OCI-LY7 (cell line): ENCODE results near the gene BTBD18. TPM values are rescaled to one million over a fixed set of nuclear protein-coding genes. Genes with fewer than 3 reads are reported as not detected.

ENCODE experiments used
- BruUV-seq: library from RNA; stranded (reverse); fragments of 400-500 nt; replicated peaks from 2 replicates; lab custom pipeline; 2021; lab: Mats Ljungman, UMichigan
- CTCF ChIA-PET: fragments of 300-600 bp; sonication (Branson Sonifier 250); formaldehyde crosslinking; loops from one replicate; lab custom pipeline; 2022; ENCODE audit warnings: antibody characterized with exemption; ENCODE audit not compliant: unreplicated experiment; lab: Charles Lee
- POLR2A ChIA-PET: fragments of 300-600 bp; sonication (Branson Sonifier 250); formaldehyde crosslinking; loops from one replicate; lab custom pipeline; 2022; ENCODE audit warnings: antibody characterized with exemption; lab: Charles Lee
- DNase-seq: peaks from one replicate; pipeline ENCODE4 v3.0.0-alpha.2; 2015; ENCODE audit warnings: low spot score
- H2AFZ ChIP-seq: fragments of 200-600 bp; sonication (generic), shearing (Covaris generic); 2 replicates; pipeline ENCODE4 v1.6.1; 2014; ENCODE audit warnings: mild to moderate bottlenecking, antibody characterized with exemption, low read length, moderate library complexity
- H3K27ac ChIP-seq: fragments of 200-600 bp; sonication (generic); 2 replicates; pipeline ENCODE4 v1.5.1; 2014; ENCODE audit warnings: mixed run types, low read depth, mild to moderate bottlenecking, moderate library complexity, low read length, inconsistent platforms; ENCODE audit not compliant: poor library complexity, severe bottlenecking
- H3K36me3 ChIP-seq: fragments of 200-600 bp; sonication (generic); 2 replicates; pipeline ENCODE4 v1.6.1; 2014; ENCODE audit warnings: mild to moderate bottlenecking, antibody characterized with exemption, low read length, moderate library complexity, mixed read lengths; ENCODE audit not compliant: insufficient read depth
- H3K4me1 ChIP-seq: fragments of 200-600 bp; sonication (generic); 2 replicates; pipeline ENCODE4 v1.5.1; 2014; ENCODE audit warnings: mild to moderate bottlenecking, low read length; ENCODE audit not compliant: insufficient read depth, poor library complexity, severe bottlenecking
- H3K4me2 ChIP-seq: fragments of 200-600 bp; sonication (generic); 2 replicates; pipeline ENCODE4 v1.6.1; 2014; ENCODE audit warnings: mild to moderate bottlenecking, low read length
- H3K4me3 ChIP-seq: fragments of 200-600 bp; sonication (generic); 2 replicates; pipeline ENCODE4 v1.5.1; 2014; ENCODE audit warnings: mild to moderate bottlenecking, low read depth, low read length; ENCODE audit not compliant: poor library complexity, severe bottlenecking
- H3K79me2 ChIP-seq: fragments of 200-600 bp; sonication (generic); 2 replicates; pipeline ENCODE4 v1.6.1; 2016; ENCODE audit warnings: low read depth, mild to moderate bottlenecking, low read length, moderate library complexity, mixed read lengths; ENCODE audit not compliant: insufficient read depth
- H3K9me2 ChIP-seq: fragments of 200-600 bp; sonication (generic); 2 replicates; pipeline ENCODE4 v1.6.1; 2016; ENCODE audit warnings: mild to moderate bottlenecking, low read length, mixed read lengths; ENCODE audit not compliant: insufficient read depth
- H3K9me3 ChIP-seq: fragments of 200-600 bp; sonication (generic); 2 replicates; pipeline ENCODE4 v1.6.1; 2014; ENCODE audit warnings: mild to moderate bottlenecking, mixed run types, low read length, mixed read lengths
- H4K20me1 ChIP-seq: fragments of 200-600 bp; sonication (generic); 2 replicates; pipeline ENCODE4 v1.6.1; 2014; ENCODE audit warnings: mild to moderate bottlenecking, antibody characterized with exemption, low read length, moderate library complexity, mixed read lengths; ENCODE audit not compliant: insufficient read depth
- EZH2phosphoT487 ChIP-seq: fragments of 200-600 bp; sonication (generic); IDR thresholded peaks from 2 replicates; pipeline ENCODE4 v1.6.1; 2018; ENCODE audit warnings: low read depth, borderline replicate concordance, mild to moderate bottlenecking, mixed run types, antibody characterized with exemption, low read length, moderate library complexity, mixed read lengths
- intact Hi-C: fragments of 100-400 bp; cut with micrococcal nuclease; formaldehyde crosslinking; loops from one replicate; pipeline ENCODE4 v1.10.0; 2022; ENCODE audit not compliant: unreplicated experiment
- total RNA-seq, 2 experiments: library from RNA; depleted of rRNA in 1 of 2; stranded (reverse); fragments of >200 nt in 1 of 2; shearing (Covaris generic) in 1 of 2; gene quantifications; 2 replicates each; pipeline ENCODE4 v1.2.3, GENCODE V29; 2014 to 2022
- TF ChIP-seq, protein P1 (sequence below): fragments of 200-600 bp; sonication (generic); conservative IDR thresholded peaks from 2 replicates; pipeline ENCODE4 v1.5.1; 2014; ENCODE audit warnings: mild to moderate bottlenecking, antibody characterized with exemption, low read length, moderate library complexity, mixed read lengths

Gene BTBD18
- total RNA-seq, 2 experiments from 2014 or later, result not detected

DNA sequence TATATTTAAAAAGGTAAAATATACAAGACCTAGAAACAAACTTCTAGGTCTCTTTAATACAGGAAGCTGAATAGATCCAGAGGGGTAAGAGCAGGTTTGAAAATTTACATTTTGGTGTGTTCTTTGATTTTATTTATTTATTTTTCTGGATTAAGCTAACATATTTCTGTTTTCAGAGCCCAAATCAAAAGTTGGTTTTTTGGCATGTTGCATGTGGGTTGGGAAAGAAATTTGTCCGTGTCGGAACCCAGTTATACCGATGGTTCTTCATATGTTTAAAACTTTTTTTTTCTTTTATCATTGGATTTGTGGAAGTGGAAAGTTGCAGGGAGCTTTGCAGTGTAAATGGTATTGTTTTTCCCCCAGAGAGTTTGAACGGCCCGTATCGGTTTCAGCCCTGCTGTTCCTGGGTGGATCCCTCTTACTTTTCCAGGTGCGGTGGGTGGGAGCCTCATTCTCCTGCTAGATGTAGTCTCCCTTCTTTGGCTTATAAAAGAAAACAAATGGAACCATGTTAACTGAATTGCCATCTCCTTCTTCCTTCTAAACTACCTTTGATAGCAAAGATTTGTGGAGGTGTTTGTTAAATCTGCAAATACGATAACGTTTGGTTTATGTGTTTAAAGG is 10.7 kb upstream of the BTBD18 start:
- ChIA-PET CTCF (no interaction called here), POLR2A (interaction anchor here (1.1 to 1.3 kb wide), 3 partner anchors 15 to 56 kb away, joined by 3 to 8 read pairs (median 4); no protein-coding TSS in a partner anchor)

GRCh38 chr11:57761301-57762234 is 9.9 kb upstream of the BTBD18 start, which contains the start of gene CTNND1:
CTNND1 (plus strand) TSS chr11:57761802; CDS start chr11:57791479, 29,677 bp downstream.
- Histone ChIP-seq H3K4me3 (peak within 1 kb of the TSS; percentile 37), H3K79me2 (no peaks in the 10 kb centered on the region), H3K4me2 (no peak within 1 kb of the TSS), H3K27ac (no peak within 1 kb of the TSS), H3K9me2 (no peaks in the 10 kb centered on the region), H3K4me1 (no peaks in the 10 kb centered on the region), H2AFZ (no peak within 1 kb of the TSS), H3K36me3 (no peaks in the 10 kb centered on the region), H3K9me3 (no peaks in the 10 kb centered on the region), H4K20me1 (no peaks in the 10 kb centered on the region)
- POLR2A ChIA-PET, result interaction anchor here (0.6 to 1.2 kb wide), 4 partner anchors 14 to 516 kb away, joined by 3 to 5 read pairs (median 4); no protein-coding TSS in a partner anchor
- CTCF ChIA-PET, result no interaction called here
- TF ChIP-seq EZH2phosphoT487, result no peak
- TF ChIP-seq, protein P1, sequence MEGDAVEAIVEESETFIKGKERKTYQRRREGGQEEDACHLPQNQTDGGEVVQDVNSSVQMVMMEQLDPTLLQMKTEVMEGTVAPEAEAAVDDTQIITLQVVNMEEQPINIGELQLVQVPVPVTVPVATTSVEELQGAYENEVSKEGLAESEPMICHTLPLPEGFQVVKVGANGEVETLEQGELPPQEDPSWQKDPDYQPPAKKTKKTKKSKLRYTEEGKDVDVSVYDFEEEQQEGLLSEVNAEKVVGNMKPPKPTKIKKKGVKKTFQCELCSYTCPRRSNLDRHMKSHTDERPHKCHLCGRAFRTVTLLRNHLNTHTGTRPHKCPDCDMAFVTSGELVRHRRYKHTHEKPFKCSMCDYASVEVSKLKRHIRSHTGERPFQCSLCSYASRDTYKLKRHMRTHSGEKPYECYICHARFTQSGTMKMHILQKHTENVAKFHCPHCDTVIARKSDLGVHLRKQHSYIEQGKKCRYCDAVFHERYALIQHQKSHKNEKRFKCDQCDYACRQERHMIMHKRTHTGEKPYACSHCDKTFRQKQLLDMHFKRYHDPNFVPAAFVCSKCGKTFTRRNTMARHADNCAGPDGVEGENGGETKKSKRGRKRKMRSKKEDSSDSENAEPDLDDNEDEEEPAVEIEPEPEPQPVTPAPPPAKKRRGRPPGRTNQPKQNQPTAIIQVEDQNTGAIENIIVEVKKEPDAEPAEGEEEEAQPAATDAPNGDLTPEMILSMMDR, result no peak
- no TSS peak for BruUV-seq
- no peak for DNase-seq
- intact Hi-C loops, result no loop called here

More for the DNA sequence above, 10.7 kb upstream of the BTBD18 start:
- TF ChIP-seq, protein P1, result no peak
- TF ChIP-seq EZH2phosphoT487, result no peak
- no peak for DNase-seq
- H3K4me3 ChIP-seq, result no peak overlapping the region
- BruUV-seq, result TSS peak; percentile 49
- no peak overlapping the region for H2AFZ ChIP-seq
- H3K27ac ChIP-seq, result no peak overlapping the region
- H3K4me2 ChIP-seq, result no peak overlapping the region
- no peaks in the 10 kb centered on the region for H3K79me2 ChIP-seq
- H4K20me1 ChIP-seq, result no peaks in the 10 kb centered on the region
- H3K9me3 ChIP-seq, result no peaks in the 10 kb centered on the region
- H3K36me3 ChIP-seq, result no peaks in the 10 kb centered on the region
- no peaks in the 10 kb centered on the region for H3K4me1 ChIP-seq
- intact Hi-C loops, result no loop called here
- no peaks in the 10 kb centered on the region for H3K9me2 ChIP-seq
